HG02938 (cell line): ENCODE data around the gene INHBB.
"Not testable (repeated sequence)": the region's sequence is repeated elsewhere in the genome, so short reads cannot be mapped to it uniquely, and the experiment has no call there.

Experiments used
- ATAC-seq: cut with Tn5 transposase; IDR thresholded peaks from one replicate; pipeline ENCODE4 v1.9.1; 2021; ENCODE audit warnings: mild to moderate bottlenecking, moderate library complexity; ENCODE audit not compliant: unreplicated experiment

The INHBB gene

GRCh38 chr2:120346026-120346666 is at the start of gene INHBB:
INHBB (plus strand) TSS chr2:120346136; CDS start chr2:120346189, 53 bp downstream.
- ATAC-seq, result no peak

- no peak for ATAC-seq
Observed at GRCh38 chr2:120298173-120298835, 47.6 kb upstream of the INHBB start.

- ATAC-seq, result no peak
Observed at GRCh38 chr2:120299004-120299403, 46.9 kb upstream of the INHBB start.

DNA sequence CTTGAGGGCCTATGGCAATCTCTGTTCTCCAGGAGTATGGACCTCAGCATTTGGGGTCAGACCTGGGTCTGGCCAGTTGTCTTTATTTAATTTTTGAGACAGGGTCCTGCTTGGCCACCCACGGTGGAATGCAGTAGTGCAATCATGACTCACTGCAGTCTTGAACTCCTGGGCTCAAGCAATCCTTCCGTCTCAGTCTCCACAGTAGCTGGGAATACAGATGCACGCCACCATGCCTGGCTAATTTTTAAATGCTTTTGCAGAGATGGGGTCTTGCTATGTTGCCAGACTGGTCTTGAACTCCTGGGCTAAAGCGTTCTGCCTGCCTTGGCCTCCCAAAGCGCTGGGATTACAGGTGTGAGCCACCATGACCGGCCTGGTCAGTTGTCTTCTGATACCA is 46.4 kb upstream of the INHBB start:
- no peak for ATAC-seq

GRCh38 chr2:120300385-120300784 is 45.6 kb upstream of the INHBB start:
- ATAC-seq, result no peak

DNA sequence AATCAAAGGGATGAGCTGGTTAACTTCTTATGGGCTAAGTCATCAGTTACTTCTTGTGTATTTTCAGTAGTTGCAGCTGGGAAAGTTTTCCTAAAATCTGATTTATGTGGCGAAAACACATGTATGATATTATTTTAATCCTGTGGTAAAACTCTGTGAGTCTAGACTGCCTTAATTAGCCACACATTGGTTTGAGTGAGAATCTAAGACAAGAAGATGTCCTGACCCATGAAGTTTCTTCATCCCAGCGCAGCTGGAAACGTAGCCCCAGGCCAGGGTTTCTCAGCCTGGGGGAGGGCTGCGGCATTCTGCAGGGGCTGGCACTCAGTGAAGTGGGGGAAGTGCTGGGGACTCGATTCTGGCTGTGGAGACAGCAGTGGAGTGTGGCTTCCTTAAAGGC is 44.7 kb upstream of the INHBB start:
- no peak for ATAC-seq

GRCh38 chr2:120302301-120302700 is 43.6 kb upstream of the INHBB start:
- ATAC-seq, result no peak

GRCh38 chr2:120303177-120303576 is 42.8 kb upstream of the INHBB start:
- ATAC-seq, result no peak

- ATAC-seq, result no peak
Observed at GRCh38 chr2:120305296-120305695, 40.6 kb upstream of the INHBB start.

DNA sequence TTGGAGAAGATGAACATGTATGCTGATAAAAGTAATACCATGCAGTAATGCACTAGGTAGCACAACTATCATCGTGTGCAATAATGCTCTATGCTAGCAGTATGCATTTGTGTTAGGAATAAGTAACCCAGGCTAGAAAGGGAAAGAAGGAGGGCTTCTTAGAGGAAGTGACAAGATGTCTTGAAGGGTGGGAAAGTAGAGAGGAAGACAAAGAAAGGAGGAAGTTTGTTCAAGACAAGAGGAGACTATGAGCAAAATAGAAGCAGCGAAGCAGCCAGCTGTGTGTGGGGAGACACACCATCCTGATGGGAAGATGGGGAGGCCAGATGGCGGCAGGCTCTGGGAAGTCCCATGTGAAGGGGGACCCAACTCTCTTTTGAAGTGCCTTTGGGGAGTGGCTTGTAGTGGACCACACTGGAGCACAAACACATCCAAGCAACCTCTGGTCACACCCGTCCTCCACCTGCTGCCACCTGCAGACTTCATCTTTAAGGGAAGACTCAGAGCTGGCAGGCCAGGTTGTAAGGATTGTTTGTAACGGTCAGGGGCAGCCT is 39.9 kb upstream of the INHBB start:
- no peak for ATAC-seq

DNA sequence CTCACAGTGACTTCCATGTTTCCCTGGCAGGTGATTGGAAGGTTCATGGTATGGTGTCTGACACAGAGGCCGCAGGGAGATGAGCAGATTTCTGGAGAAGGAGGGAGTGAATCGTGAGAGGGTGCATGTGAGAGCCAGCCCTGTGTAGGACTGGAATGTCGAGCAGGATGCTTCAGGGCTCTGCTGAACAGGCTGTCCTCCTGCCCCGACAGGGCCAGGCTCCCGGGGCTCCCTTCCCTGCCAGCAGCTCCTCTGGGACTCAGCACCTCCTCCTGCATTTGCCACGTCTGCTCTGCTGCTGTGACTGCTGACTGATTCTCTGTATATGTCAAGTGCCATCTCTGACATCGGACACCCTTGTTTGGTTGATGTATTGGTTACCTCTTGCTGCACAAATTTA is 38.5 kb upstream of the INHBB start:
- no peak for ATAC-seq

DNA sequence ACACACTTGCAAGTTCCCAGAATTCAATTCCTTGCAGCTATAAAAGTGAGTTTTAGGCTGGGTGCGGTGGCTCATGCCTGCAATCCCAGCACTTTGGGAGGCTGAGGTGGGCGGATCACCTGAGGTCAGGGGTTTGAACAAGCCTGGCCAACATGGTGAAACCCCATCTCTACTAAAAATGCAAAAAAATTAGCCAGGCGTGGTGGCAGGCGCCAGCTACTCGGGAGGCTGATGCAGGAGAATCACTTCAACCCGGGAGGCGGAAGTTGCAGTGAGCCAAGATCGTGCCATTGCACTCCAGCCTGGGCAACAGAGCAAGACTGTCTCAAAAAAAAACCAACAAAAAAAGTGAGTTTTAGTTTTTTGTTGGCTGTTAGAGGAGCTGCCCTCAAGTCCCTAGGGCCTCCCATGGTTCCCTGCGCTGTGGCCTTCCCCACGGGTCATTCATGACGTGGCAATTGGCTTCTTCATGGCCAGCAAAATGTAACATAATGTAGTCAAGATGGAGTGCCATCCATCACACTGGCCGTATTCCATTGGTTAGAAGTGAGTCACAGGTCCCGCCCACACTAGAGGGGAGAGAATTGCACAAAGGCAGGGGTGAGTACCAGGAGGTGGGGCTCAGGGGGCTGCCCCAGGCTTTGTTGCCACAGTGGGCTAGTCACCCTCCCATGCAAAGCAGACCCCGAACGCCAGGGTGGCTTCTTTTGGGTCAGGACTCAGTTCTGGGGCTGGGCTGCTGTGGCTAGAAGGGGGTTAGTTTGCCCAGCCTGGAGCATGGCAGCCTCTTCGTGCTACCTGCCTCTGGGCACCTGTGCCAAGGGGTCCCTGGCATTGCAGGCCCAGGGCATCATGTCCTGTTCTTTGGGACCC is 37.7 kb upstream of the INHBB start:
- ATAC-seq, result no peak

GRCh38 chr2:120310136-120310535 is 35.8 kb upstream of the INHBB start:
- no peak for ATAC-seq

GRCh38 chr2:120310841-120311240 is 35.1 kb upstream of the INHBB start:
- ATAC-seq, result not testable (repeated sequence)

DNA sequence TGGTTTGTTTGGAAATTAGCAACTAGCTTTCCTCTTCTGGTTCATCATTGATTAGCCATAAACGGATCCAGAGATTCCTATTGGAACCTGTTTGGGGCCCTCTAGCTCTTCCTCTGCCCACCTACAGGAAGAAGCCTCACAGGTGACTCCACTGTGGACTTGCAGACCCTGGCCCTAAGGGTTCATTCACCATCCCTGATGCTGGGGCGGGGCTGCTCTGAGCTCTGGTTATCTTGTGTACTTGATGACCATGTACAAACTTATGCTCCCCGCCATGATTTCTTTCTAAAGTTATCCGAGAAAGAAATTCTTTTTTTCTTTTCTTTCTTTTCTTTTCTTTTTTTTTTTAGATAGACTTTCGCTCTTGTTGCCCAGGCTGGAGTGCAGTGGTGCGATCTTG is 33.9 kb upstream of the INHBB start:
- ATAC-seq, result no peak

DNA sequence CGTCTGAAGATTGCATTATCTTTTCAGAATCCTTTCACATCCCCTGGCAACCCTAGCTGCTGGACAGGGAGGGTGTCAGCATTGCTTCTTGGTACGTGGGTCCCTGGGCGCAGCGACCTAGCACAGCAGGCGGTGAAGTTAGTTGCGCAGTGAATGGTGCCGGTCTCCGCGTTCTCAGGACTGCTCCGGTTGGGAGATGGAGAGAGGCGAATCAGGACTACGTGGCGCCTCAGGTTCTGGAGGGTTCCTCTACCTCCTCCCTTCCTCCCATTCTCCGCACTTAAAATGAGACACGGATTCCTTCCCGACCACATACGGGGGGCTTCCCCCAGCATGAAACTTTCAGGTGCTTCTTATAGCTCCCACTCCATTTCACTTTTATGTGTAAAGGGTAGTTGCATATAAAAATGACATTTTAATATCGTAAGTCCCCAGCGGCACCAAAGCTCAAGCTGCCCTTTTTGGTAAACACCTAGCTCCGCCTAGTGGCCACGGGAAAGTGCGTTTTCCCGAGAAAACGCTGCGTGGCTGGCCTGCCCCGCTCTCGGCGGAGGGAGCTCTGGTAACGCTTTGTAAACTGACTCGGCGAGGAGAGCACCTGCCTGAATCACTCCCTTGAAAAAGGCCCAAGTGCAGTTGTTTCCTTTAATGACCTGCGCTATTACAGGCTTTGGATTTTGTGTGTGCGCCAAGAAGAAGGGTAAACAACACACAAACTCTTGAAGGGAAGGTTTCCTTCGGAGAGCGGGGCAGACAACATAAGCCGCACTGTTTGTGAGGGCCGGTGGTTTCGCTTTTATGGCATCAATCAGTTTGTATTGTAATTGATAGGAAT is 32.9 kb upstream of the INHBB start:
- ATAC-seq, result no peak

GRCh38 chr2:120313695-120314615 is 32.0 kb upstream of the INHBB start:
- no peak for ATAC-seq

GRCh38 chr2:120314690-120315366 is 31.1 kb upstream of the INHBB start:
- ATAC-seq, result no peak
